Ammon's horn (tissue), 1 donor: ENCODE data around the gene ESPL1.

Source experiments
- DNase-seq: peaks from one replicate; pipeline ENCODE4 v3.0.0-alpha.2; 2016; ENCODE audit warnings: low spot score

Gene ESPL1

DNA sequence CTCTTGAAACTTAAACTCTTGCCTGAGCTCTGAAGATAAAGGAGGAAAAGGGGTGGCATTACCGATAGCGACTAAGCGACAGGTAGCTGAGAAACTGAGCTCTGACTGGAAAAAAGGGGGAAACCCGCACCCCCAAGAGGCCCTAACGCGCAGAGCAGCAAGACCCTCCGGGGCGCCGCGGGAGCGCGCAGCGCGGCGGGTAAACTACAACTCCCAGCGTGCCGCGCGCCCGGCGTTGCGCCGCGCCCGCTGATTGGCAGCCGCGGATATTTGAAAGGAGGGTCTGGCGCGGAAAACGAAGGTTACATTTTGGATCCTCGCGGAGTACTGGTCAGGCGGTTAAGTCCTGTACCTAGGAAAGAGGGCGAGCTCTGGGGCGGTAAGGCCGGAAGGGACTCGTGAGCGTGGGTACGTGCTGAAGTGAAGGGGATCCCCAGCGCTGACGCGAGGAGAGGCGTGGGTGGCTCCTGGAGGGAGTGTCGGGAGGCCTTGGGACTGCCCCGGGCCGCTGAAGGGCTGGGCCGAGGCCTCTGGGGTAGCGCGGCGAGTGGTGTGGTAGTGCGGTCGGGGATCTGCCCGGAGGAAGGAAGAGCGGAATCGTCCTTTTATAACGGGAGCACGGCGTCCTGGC lies at the start of gene ESPL1:
ESPL1 (plus strand) TSS at position 301 of the 631 bp plus-strand sequence. CDS start 468 bp downstream, outside the sequence.
- peak; percentile 61 for DNase-seq

DNA sequence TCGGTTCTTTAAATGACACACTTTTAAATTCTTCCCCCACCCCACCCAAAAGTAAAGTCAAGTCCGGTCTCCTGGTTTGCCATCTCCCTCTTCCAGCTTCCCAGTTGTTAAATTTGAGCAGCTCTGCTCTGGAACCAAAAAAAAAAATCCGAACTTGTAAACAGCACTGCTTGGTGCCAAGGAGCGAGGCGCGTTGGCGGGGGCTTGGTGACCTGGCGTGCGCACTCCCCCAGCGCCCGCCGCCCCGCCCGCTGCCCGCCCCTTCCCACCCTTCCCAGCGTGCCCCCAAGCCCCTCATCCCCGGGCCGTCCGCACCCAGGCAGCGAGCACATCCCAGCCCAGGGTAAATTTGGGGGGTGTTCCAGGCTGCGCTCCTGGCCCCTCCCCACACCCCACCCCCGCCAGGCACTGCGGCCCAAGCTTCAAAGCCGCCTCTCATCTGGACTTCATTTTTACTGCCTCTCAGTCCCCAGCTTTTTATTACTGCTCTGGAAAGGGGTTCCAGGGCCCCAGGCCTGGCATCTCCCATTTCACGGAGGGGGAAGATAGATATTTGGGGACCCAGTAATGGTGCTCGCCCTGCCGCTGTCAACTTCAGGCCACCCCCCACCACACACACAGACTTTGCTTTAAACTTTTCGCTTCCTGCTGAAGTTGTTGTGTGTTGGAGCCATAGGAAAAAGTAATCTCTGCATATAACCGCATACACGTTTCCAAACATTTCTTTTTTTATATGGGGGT lies 49.4 kb upstream of the ESPL1 start:
- no peak for DNase-seq

DNA sequence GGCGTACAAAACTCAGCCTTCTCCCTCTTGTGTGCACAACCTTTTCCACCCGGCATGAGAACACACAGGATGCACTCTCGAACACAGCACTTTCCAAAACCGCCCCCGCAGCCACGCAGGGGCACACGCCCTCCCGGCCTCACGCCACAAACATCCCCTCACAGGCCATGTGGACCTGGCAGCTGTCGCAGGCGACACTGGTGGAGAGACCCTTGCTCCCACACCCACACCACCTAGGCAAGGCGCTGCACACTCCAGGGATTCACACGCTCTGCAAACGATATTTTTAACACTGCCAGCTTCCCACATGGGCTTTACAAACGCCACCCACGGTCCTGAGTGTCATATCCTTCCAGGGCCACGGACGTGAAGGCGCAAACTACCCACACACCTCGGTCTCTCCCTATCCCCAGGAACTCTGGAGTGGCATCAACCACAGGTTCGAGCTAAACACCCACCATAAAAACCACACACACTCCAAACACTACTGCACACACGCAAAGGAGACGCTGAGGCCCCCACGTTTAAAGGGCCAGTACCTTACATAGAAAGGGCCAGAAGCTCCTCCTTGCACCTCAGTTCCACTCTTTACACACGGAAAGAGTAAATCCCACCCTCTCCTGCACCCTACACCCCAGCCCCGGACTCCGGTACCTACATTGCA lies 48.7 kb upstream of the ESPL1 start:
- DNase-seq, result no peak

DNA sequence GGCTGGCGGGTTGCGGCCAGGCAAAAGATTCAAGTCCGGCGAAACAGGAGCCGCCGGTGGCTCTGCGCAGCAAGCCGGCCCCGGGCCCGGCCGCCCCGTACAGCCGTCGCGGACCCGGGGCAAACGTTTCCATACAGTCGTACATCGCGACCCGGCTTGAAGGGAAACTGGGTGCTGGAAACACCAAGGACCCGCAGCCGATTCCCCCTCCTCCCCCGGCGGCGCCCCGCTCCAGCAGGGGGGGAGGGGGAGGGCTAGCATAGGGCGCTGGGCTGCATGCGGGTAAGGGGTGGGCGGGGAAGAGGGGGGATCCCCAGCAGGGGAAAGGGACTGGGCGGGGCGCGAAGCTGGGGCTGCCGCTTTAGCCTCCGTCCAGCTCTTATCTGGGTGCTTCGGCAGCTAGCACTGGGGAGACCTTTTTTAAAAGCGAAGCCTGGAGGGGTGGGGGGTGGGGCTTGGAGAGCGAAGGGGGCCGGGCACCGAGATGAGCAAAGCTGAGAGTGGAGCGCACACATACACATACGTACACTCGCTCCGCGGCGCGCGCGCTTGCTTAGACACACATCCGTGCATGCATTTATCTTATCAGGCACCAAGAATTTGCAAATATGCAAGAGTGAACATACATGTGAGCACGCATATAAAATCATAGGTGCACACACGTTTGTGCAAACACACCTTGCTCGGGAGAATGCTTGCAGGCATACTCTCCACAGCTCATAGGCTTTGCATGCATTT lies 48.0 kb upstream of the ESPL1 start:
- peak; percentile 86 for DNase-seq

DNA sequence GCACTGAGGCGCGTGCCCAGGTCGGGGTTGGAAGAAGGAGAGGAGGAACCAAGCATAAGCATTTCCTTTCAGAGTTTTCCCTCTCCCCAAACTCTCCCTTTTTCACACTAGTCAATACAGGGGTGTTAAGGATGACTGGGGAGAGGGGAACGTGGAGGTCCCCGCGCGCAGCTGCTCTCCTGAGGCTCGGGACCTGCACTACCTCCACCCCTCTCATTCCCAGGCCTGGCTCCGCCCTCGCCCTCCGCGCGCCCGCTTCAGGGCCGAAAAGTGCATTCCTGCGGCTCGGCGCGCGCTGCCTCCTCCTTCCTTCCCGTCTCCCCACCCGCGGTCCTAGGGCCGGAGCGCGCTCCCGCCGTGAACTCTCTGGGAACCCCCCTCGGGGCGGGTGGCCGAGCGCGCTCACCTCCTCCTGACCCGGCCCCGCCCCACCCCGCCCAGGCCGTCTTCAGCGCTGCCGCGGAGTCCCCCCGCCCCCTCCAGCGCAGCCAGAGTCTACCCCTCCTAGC lies 47.4 kb upstream of the ESPL1 start:
- peak; percentile 81 for DNase-seq

DNA sequence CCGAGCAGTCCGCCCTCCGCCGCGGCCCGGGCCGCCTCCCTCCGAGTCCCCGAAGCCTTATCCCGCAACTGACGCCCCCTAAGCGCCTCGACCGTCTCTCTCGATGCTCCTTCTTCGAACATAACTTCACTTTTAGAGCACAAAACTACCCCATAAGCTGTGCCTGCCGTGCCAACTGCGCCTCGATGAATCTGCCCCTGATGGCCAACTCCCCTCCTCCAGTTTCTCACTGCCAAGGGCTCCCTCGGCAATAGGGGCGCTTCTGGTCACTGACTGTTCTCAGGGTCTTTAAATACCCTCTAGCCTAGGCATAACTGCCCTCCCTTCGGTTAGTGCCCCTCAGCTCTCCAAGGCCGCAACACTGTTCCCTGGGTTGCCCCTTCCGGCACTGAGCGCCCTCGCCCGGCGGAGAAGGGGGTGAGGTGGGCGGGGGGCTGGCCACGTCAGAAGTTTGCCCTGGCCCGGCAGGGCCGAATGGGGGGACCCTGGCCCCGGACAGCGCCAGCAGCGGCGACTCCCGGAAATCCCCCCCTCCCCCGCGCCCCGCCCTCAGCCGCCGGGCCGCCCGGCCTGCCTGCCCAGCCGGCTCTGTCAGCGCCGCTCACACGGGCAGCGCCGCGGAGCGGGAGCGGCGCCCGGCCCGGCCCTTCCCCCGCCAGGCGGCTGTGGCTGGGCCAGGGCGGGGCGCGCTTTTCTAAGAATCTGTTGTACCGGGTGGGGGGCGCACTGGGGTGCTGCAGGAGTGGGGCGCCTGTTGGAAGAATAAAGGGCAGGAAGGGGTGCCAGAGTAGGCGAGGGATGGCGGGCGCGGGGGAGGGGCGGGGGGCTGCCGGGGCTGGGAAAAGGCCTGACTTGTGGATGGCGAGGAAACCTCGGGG lies 46.7 kb upstream of the ESPL1 start:
- DNase-seq, result peak; percentile 69

DNA sequence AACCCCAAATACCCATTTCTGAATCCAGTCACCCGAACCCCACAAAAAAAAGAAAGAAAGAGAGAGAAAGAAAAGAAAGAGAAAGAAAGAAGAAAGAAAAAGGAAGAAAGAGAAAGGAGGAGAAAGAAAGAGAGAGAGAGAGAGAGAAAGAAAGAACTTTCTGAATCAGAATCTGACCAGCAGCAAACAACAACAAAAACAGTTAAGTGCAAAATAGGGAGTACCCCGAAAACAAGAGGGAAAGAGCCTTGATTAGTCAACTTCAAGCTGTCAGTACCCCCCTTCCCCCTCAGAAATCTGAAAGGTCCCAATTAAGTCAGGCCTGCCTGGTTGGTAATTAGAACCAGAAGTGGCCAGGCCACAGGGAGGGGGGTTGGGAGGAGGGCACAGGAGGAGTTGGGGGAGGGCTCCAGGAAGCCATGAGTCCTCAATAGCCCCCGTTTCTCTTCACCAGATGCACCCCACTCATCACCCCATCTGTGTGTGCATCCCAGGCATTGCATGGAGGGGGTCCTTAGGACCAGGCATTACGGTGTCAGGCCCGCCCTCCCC lies 45.9 kb upstream of the ESPL1 start:
- DNase-seq, result no peak

DNA sequence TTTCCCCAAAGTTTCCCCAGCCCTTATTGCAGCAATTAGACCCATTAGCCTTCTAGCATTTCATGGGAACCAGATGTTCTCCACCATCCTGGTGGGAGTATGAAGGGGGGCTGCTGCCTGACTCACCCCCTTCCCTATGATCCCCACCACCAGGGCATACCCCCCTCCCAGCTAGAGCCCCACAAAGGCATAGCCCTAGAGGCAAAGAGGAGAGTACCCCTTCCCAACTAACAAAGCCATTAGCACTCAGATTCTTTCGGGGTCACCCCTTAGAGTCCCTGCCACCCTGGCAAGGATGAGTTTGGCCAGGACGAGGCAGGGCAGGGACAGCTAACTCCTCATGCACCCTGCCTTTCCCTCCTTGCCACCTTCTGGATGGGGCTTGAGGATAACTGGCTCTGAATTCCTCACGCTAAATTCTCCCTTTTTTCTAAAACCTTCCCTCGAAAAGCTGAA lies 45.3 kb upstream of the ESPL1 start:
- no peak for DNase-seq

DNA sequence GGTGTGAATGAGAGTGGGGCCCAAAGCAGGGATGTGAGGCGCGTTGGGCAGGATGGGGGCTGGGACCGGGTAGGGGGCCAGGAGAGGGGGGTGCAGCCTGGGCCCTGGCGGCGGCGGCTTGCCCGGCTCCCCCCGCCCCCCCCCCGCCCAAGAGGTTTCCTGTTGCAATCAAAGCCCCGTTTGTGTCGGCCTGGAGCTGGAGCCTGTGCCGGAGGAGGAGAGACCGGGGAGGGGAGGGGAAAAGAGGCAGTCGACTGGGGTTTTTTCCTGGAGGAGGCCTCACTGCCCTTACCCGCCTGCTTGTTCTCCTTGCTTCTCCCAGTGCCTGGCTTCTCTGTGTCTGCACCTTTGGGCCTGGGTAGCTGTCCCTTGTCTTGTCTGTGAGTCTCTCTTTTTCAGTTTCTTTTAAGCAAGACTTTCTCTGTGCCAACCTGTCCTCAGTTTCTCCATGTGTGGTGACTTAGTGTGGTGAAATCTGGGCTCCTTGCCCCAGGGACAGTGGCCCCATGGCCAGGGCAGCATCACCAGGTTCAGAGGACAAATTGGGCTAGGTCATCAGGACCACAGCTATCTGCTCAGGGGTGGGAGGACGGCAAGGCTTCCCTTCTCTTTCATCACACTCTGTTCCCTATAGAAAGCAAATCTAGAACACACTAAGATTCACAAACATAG lies 44.6 kb upstream of the ESPL1 start:
- peak; percentile 77 for DNase-seq

DNA sequence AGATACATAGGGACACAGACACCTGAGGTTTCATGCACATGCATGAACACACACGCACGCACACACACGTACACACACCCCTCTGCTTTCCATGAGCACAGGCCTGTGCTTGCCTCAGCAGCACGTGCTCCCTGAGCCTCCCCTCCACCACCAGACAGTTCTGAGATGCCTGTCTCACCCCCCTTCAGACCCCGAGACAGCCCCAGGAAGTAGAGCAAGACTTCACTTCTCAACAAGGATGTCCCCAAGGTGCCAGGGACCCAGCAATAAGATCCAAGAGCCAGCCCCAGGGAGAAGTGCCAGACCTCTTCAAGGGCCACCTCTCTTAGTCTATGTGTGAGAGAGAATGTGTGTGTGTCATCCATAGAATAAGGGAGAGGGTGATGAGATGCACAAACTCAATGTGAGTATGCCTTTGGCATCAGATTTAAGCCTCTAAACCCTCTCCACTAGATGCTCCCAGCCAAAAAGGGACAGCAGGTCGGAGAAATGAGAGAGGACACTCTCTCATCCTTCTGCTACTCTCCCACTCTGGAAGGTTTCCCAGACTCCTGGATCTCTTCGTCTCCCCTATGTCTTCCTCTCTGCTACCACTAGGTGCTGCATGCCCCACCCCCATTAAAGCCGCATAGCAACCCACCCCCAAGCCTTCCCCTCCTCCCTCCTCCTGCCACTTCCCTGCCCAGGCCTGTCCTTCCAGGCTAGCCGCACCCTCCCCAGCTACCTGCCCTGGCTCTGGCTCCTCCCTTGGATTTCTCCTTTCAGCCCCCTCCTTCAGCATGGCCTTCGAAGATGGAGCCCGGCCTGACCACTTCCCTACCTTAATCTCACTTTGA lies 43.8 kb upstream of the ESPL1 start:
- DNase-seq, result no peak

DNA sequence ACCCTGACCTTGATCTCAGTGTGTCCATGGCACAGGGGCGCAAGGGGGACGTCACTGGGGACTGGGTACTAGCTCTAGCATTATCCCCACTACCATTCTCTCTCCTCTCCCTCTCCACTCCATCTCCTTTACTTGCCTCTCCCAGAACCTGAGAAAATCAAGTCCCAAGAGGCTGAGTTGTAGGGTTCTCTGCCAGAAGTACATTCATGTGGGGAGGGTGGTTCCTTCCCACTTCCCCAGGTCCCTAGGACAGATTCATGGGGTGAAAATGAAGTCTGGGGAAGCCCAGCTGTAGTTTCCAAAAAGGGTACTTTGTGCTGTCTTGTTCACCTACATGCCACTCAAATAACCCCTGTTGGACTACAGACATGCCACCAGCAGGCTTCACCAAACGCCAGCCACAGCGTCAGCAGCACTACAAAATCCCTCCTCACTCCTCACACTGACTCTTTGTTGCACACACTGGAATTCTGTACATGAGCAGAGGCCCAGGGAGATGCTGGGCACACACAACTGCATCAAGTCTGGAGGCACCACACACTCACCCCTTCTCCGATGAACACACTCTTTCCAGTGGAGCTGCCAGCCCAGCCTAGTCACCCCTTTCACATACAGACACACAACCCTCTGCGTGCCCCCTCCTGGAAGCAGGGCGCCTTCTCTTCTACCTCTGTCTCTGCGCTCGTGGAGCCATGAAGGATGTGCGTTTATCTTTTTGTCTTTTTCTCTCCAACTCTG lies 43.0 kb upstream of the ESPL1 start:
- no peak for DNase-seq

DNA sequence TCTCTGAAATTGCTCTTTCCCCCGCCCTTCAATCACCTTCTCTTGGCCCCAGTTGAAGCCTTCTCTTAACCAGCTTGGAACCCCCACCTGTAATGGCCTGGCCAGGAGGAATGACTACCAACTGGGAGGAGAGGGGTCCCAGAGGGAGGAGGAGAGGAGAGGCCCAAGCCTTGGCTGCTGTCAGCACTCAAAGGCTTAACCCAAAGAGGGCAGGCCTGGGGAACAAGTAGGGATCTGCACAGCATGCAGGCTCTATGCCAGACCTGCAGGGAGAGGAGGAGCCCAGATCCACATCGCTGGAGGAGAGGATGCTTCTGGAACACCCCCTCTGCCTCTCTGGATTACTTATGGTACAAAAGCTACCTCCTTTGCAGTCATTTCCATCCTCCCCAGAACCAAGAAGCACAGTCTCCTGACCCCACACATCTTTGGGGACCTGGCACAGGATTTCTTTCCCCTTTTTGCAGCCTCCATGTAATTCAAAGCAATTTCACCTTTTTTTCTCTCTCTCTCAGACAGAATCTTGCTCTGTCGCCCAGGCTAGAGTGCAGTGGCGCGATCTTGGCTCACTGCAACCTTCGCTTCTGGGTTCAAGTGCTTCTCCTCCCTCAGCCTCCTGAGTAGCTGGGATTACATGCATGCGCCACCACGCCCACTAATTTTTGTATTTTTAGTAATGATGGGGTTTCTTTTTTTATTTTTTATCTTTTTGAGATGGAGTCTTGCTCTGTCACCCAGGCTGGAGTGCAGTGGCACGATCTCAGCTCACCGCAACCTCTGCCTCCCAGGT lies 42.3 kb upstream of the ESPL1 start:
- no peak for DNase-seq

DNA sequence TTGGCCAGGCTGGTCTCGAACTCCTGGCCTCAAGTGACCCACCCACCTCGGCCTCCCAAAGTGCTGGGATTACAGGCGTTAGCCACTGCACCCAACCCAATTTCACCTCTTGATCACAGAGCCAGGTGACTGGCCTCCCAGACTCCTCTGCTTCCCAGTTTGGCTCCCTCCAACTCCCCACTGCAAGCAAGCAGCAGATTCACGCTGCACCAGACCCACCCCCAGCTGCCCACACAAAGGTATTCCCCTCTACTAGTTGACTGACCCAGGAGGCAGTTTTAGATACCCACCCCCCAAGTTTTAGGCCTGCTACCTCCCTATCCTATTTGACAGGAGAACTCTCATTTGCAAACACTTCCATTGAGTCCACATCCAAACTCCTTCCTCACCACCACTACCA lies 41.3 kb upstream of the ESPL1 start:
- no peak for DNase-seq

DNA sequence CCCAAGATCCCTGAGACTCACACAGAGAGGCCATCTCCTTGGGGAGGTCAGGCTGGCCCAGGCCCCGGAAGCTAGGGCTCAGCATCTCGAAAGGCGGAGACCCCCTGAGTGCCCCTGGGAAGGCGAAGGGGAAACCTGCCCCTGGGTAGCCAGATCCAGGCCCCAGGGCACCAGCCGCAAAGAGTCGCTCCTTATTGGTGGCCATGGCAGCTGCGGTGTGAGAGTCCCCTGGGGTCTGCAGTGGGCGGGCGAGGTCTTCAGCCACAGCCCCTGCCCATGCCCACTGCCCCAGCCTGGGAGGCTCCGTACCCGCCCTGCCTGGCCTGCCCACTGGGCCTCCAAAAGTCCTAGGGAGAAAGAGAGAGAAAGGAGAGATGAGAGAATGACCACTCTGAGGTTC lies 40.8 kb upstream of the ESPL1 start:
- no peak for DNase-seq

DNA sequence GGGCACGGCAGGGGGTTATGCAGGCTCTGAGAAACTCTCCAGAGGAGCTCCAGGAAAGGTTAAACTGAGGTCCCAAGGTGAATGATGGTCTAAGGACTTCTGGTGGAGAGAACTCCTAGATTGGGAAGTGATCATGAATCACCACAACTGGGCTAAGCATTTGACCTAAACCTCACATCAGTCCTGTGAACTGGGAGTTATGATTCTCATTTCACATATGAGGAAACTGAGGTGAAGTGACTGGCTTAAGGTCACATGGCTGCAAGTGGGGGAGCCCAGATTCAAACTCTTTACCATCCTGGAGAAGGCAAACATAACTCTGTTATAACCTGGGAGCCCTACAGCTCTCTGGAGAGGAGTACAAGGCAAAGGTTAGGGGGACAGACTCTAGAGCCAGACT lies 40.3 kb upstream of the ESPL1 start:
- no peak for DNase-seq

DNA sequence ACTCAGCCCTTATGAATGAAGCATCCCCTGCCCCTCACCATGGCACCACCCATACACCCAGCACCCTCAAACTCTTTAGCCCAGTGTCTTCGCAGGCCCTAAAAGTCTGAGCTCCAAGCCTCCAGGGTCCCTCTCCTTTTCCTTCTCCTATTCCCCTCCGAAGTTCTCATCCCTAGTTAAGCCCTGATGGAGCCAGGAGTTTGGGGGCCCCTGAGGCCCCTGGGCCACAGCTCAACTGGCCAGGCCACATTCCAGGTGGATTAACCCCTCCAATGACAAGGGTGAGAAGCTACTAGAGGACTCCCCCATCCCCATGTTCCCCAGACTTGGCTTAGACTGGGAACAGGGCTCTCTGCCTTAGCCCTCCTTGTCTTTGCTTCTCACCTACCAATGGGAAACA lies 38.6 kb upstream of the ESPL1 start:
- no peak for DNase-seq

DNA sequence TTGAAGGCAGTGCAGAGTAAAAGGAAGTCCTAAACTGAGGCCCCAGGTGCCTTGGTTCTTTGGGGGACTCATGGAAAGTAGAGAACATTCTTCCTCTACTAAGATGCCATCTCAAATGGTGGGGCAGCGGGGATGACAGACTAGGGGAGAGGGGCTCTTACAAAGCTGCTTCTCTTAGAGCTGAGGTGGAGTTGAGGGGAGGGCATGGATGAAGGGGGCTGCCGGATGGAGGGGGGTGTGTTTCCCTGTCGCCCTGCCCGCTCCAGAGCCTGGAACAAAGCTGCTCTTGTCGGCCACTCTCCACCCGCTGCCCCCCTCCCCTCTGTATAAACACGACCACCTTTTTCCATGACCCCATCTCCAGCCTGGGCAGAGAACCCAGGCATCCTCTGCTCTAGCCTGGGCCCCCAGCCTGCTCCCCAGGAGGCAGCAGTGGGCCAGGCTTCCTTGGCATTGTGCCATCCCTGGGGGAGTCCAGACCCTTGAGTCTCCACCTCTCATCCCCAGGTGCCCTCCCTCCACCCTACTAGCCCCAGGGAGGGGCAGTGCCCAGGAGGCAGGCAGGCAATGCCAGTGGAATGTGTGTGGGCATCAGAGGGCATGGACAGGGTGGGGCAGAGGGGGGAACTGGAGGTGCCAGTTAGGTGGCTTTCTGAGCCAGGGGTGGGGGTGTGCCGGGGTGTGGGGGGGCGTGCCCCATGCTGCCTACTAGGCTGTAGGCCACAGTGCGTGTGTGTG lies 37.8 kb upstream of the ESPL1 start:
- DNase-seq, result no peak

DNA sequence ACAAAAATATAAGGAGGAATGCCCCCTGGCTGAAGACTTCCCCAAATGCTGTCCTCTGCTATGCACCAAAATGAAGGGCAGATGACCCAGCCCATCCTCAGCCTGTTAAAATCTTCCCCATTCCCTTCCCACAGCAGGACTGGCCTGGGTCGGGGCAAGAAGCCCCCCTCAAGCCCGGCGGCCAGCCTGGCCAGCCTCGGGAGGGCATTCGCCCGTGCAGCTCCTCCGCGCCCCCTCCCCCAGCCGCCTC lies 36.5 kb upstream of the ESPL1 start:
- DNase-seq, result no peak
